Endothelial cell (in vitro differentiated cells): ENCODE measurements around the gene FGF11. TPM values are rescaled to one million over a fixed set of nuclear protein-coding genes. Genes with fewer than 3 reads are reported as not detected.

Source experiments
- DNase-seq: peaks from one replicate; pipeline ENCODE4 v3.0.0; 2021; ENCODE audit warnings: low spot score
- H3K27ac Mint-ChIP-seq: one replicate; pipeline ENCODE4 v1.8.0; 2021; ENCODE audit warnings: mixed read lengths, inconsistent platforms; ENCODE audit not compliant: unreplicated experiment
- H3K27me3 Mint-ChIP-seq: one replicate; pipeline ENCODE4 v1.8.0; 2021; ENCODE audit warnings: mild to moderate bottlenecking, moderate library complexity, mixed read lengths, inconsistent platforms; ENCODE audit not compliant: unreplicated experiment
- H3K36me3 Mint-ChIP-seq: one replicate; pipeline ENCODE4 v1.8.0; 2021; ENCODE audit warnings: mild to moderate bottlenecking, low read depth, mixed read lengths, inconsistent platforms; ENCODE audit not compliant: unreplicated experiment
- H3K4me1 Mint-ChIP-seq: one replicate; pipeline ENCODE4 v1.8.0; 2021; ENCODE audit warnings: mild to moderate bottlenecking, mixed read lengths, inconsistent platforms; ENCODE audit not compliant: unreplicated experiment
- H3K4me3 Mint-ChIP-seq: one replicate; pipeline ENCODE4 v1.8.0; 2021; ENCODE audit warnings: mild to moderate bottlenecking, mixed read lengths, inconsistent platforms; ENCODE audit not compliant: unreplicated experiment
- H3K9me3 Mint-ChIP-seq: one replicate; pipeline ENCODE4 v1.8.0; 2021; ENCODE audit warnings: mixed read lengths, inconsistent platforms; ENCODE audit not compliant: unreplicated experiment
- CTCF ChIP-seq: fragments of 200-600 bp; sonication (generic); IDR thresholded peaks from one replicate; pipeline ENCODE4 v1.5.0; 2021; ENCODE audit warnings: antibody characterized with exemption; ENCODE audit not compliant: unreplicated experiment
- total RNA-seq: library from RNA; stranded (reverse); fragmentation: NEBNext Ultra II Directional; extraction: Animal tissue kit (Norgen Biotek cat#: 25700); gene quantifications from one replicate; pipeline ENCODE4 v1.2.1, GENCODE V29; 2021; ENCODE audit not compliant: unreplicated experiment

Gene FGF11
- total RNA-seq, 1 donor from 2014 or later: 19.7 TPM

- Mint-ChIP-seq H3K4me3 (no peak overlapping the region), H3K4me1 (peaks cover 46% of the 10 kb centered on the region), H3K9me3 (no peaks in the 10 kb centered on the region), H3K27me3 (peaks cover 3% of the 10 kb centered on the region), H3K36me3 (peaks cover 16% of the 10 kb centered on the region), H3K27ac (no peak overlapping the region)
- no peak for DNase-seq
- no peak for TF ChIP-seq CTCF
Measured at GRCh38 chr17:7490144-7490543, 50.8 kb downstream of the FGF11 start.

- H3K9me3 Mint-ChIP-seq: no peaks in the 10 kb centered on the region
- peaks cover 50% of the 10 kb centered on the region for H3K4me1 Mint-ChIP-seq
- no peak for TF ChIP-seq CTCF
- H3K27me3 Mint-ChIP-seq: peaks cover 6% of the 10 kb centered on the region
- DNase-seq: no peak
- H3K36me3 Mint-ChIP-seq: peaks cover 29% of the 10 kb centered on the region
- no peak overlapping the region for H3K4me3 Mint-ChIP-seq
- no peak overlapping the region for H3K27ac Mint-ChIP-seq
Measured at GRCh38 chr17:7491583-7491982, 52.3 kb downstream of the FGF11 start.

- Mint-ChIP-seq H3K4me1 (peaks cover 45% of the 10 kb centered on the region), H3K4me3 (no peak overlapping the region), H3K9me3 (no peaks in the 10 kb centered on the region), H3K27ac (peak overlapping the region; percentile 36), H3K36me3 (peaks cover 47% of the 10 kb centered on the region), H3K27me3 (peaks cover 5% of the 10 kb centered on the region)
- no peak for TF ChIP-seq CTCF
- DNase-seq: no peak
Measured at GRCh38 chr17:7493941-7494340, 54.6 kb downstream of the FGF11 start.

Other genes starting within 250 kb of the FGF11 start
- 44.3 TPM for gene DLG4, start 219.7 kb upstream of the FGF11 start, total RNA-seq
- 281 TPM for gene ACADVL, start 219.6 kb upstream of the FGF11 start, total RNA-seq
- gene DVL2, start 205.0 kb upstream of the FGF11 start, total RNA-seq: 58.2 TPM
- 80.9 TPM for gene PHF23, start 200.1 kb upstream of the FGF11 start, total RNA-seq
- 418 TPM for gene GABARAP, start 197.1 kb upstream of the FGF11 start, total RNA-seq
- 148 TPM for gene CTDNEP1, start 187.8 kb upstream of the FGF11 start, total RNA-seq
- 36.9 TPM for gene ELP5, start 187.3 kb upstream of the FGF11 start, total RNA-seq
- gene CLDN7, start 177.0 kb upstream of the FGF11 start, total RNA-seq: 65.7 TPM
- gene SLC2A4, start 157.8 kb upstream of the FGF11 start, total RNA-seq: 2.2 TPM
- 14.6 TPM for gene YBX2, start 144.9 kb upstream of the FGF11 start, total RNA-seq
- gene EIF5A, start 131.9 kb upstream of the FGF11 start, total RNA-seq: 362 TPM
- gene GPS2, start 124.2 kb upstream of the FGF11 start, total RNA-seq: 56.8 TPM
- 55.7 TPM for gene NEURL4, start 110.2 kb upstream of the FGF11 start, total RNA-seq
- 5.5 TPM for gene ACAP1, start 103.0 kb upstream of the FGF11 start, total RNA-seq
- gene KCTD11, start 87.3 kb upstream of the FGF11 start, total RNA-seq: 4.8 TPM
- gene TMEM95, start 84.4 kb upstream of the FGF11 start, total RNA-seq: not detected
- gene TNK1, start 58.4 kb upstream of the FGF11 start, total RNA-seq: 1.7 TPM
- 74.2 TPM for gene PLSCR3, start 45.0 kb upstream of the FGF11 start, total RNA-seq
- 94.7 TPM for gene TMEM256, start 35.4 kb upstream of the FGF11 start, total RNA-seq
- 54.8 TPM for gene NLGN2, start 31.7 kb upstream of the FGF11 start, total RNA-seq
- 0.38 TPM for gene SPEM1, start 19.2 kb upstream of the FGF11 start, total RNA-seq
- gene SPEM2, start 13.9 kb upstream of the FGF11 start, total RNA-seq: 0.15 TPM
- not detected for gene SPEM3, start 10.7 kb upstream of the FGF11 start, total RNA-seq
- gene TMEM102, start 4.1 kb upstream of the FGF11 start, total RNA-seq: 6.1 TPM
- 11.8 TPM for gene CHRNB1, start 5.5 kb downstream of the FGF11 start, total RNA-seq
- gene ZBTB4, start 40.1 kb downstream of the FGF11 start, total RNA-seq: 21.5 TPM
- gene SLC35G6, start 41.9 kb downstream of the FGF11 start, total RNA-seq: not detected
- 198 TPM for gene POLR2A, start 44.9 kb downstream of the FGF11 start, total RNA-seq
- gene TNFSF12, start 109.5 kb downstream of the FGF11 start, total RNA-seq: 16.3 TPM
- gene TNFSF13, start 119.2 kb downstream of the FGF11 start, total RNA-seq: 5.6 TPM
- gene SENP3, start 122.4 kb downstream of the FGF11 start, total RNA-seq: 57.8 TPM
- gene CD68, start 140.1 kb downstream of the FGF11 start, total RNA-seq: 1.6 TPM
- 51.8 TPM for gene MPDU1, start 144.3 kb downstream of the FGF11 start, total RNA-seq
- 1.3 TPM for gene SOX15, start 150.6 kb downstream of the FGF11 start, total RNA-seq
- gene FXR2, start 175.4 kb downstream of the FGF11 start, total RNA-seq: 37.9 TPM
- 100 TPM for gene SAT2, start 188.3 kb downstream of the FGF11 start, total RNA-seq
- gene SHBG, start 190.6 kb downstream of the FGF11 start, total RNA-seq: 0.95 TPM
- 10.4 TPM for gene ATP1B2, start 211.4 kb downstream of the FGF11 start, total RNA-seq
- gene TP53, start 248.0 kb downstream of the FGF11 start, total RNA-seq: 95.5 TPM
- 21.3 TPM for gene WRAP53, start 249.0 kb downstream of the FGF11 start, total RNA-seq